Measurements from ENCODE around the gene GABBR2. TPM values are rescaled to one million over a fixed set of nuclear protein-coding genes. Genes with fewer than 3 reads are reported as not detected.

GABBR2 gene
- total and polyA plus RNA-seq, 2 of the 8 experiments (the other 6 are each of a cell fraction or from before 2014, with no cell fraction given) = 0.50 to 1.2 TPM

DNA sequence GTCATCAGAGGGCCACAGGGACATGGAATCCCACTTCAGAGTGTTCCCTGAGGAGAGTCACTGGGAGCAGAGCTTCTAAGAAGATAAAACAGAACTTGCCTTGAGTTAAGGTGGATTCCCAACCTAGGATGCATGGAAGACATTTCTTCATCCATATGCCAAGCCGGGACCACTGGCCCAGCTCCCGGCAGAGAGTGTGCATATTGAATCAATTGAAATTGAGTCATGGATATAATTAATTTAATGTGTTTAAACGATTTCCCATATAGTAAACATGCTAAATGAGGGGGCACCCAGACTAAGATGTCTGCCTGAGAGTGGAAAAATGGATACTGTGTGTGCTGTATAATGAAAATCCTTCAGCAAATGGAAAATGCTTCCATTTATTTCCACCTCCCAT lies 258.9 kb downstream of the GABBR2 start:
- H3K23me2 ChIP-seq (ENCODE audit: low read depth, low read length) = no peaks in the 10 kb centered on the region
- no peak overlapping the region for H3K14ac ChIP-seq (ENCODE audit: insufficient read length)
- no peak overlapping the region for H2AFZ ChIP-seq (ENCODE audit: low read length)
- H2BK20ac ChIP-seq (ENCODE audit: low read length) = no peak overlapping the region
- H3K4me3 ChIP-seq (ENCODE audit: extremely low read depth in 1 of 4, insufficient read depth in 2 of 4, low read depth in 3 of 4, low read length in 4 of 4) = no peak overlapping the region
- peaks cover 0 to 3% of the 10 kb centered on the region in 2 experiments; a peak in 1 of 4 replicates for H3K9me3 ChIP-seq (ENCODE audit: insufficient read depth in 2 of 2, low read depth in 1 of 2, low read length in 1 of 2)
- no peak overlapping the region for H3K27ac ChIP-seq (ENCODE audit: low read depth, low read length)
- DNase-seq (ENCODE audit: low read depth in 1 of 2, low spot score in 2 of 2) (no peak), FAIRE-seq (no peak)
- no peak overlapping the region for H4K91ac ChIP-seq (replicated peaks; ENCODE audit: insufficient read length, low read length)
- no peak overlapping the region for H3K4me2 ChIP-seq (ENCODE audit: insufficient read depth in 1 of 2, low read depth in 2 of 2, low read length in 2 of 2)
- H3K4ac ChIP-seq (replicated peaks; ENCODE audit: insufficient read length, low read depth, low read length) = no peak overlapping the region
- H2BK5ac ChIP-seq (ENCODE audit: low read depth, low read length) = no peak overlapping the region
- peaks cover 0 to 3% (median 2%) of the 10 kb centered on the region in 4 experiments; a peak in 3 of 7 replicates for H3K4me1 ChIP-seq (replicated peaks in 1 of 4; ENCODE audit: control insufficient read depth in 3 of 4, insufficient read depth in 4 of 4, low read length in 3 of 4)
- H2AK5ac ChIP-seq (ENCODE audit: low read depth, low read length) = no peak overlapping the region
- no peaks in the 10 kb centered on the region for H3K79me1 ChIP-seq (ENCODE audit: low read depth, low read length)
- H3K9ac ChIP-seq (replicated peaks in 1 of 4; ENCODE audit: extremely low read depth in 1 of 4, low read depth in 3 of 4, low read length in 3 of 4) = no peak overlapping the region
- no peak overlapping the region for H2BK120ac ChIP-seq (replicated peaks; ENCODE audit: low read depth, low read length)
- no peak overlapping the region for H4K5ac ChIP-seq (ENCODE audit: insufficient read length, low read depth, low read length)
- no peak overlapping the region for H2BK12ac ChIP-seq (ENCODE audit: low read depth, low read length)
- no peak overlapping the region for H3K23ac ChIP-seq (ENCODE audit: insufficient read length)
- no peaks in the 10 kb centered on the region for H3K36me3 ChIP-seq (ENCODE audit: control insufficient read depth in 2 of 4, insufficient read depth in 4 of 4, low read length in 3 of 4)
- no peak overlapping the region for H2BK15ac ChIP-seq (ENCODE audit: low read length)
- H3K18ac ChIP-seq (ENCODE audit: extremely low read depth, low read length) = no peak overlapping the region
- H3K79me2 ChIP-seq (ENCODE audit: control insufficient read depth in 1 of 2, insufficient read depth in 2 of 2, low read length in 2 of 2) = no peaks in the 10 kb centered on the region
- CTCF ChIA-PET (ENCODE audit: partially characterized antibody) = interaction anchor here (1.1 to 1.5 kb wide), 2 partner anchors 34 to 55 kb away, joined by 3 read pairs; no protein-coding TSS in a partner anchor
- POLR2A ChIA-PET (ENCODE audit: partially characterized antibody) = no interaction called here
- H3K56ac ChIP-seq (replicated peaks; ENCODE audit: insufficient read length, low read depth, low read length) = no peak overlapping the region
- H4K8ac ChIP-seq (ENCODE audit: extremely low read depth, insufficient read depth, low read length) = no peak overlapping the region
- no peaks in the 10 kb centered on the region for H3K27me3 ChIP-seq (replicated peaks in 1 of 4; ENCODE audit: control insufficient read depth in 3 of 4, extremely low read depth in 1 of 4, insufficient read depth in 3 of 4, low read length in 3 of 4)
- H4K20me1 ChIP-seq (replicated peaks in 1 of 2; ENCODE audit: control insufficient read depth in 1 of 2, insufficient read depth in 2 of 2, low read length in 2 of 2) = no peaks in the 10 kb centered on the region
- 86% methylated on average over 3 of the region's 3 CpGs; no CpG with 5 or more reads in 1 of the 2 experiments for WGBS, 2 experiments (ENCODE audit: extremely low coverage in 1 of 2, insufficient coverage in 1 of 2, insufficient read length in 1 of 2, insufficient replicate concordance in 2 of 2, low coverage in 1 of 2, low lambda C conversion rate in 2 of 2, missing lambda C conversion rate in 1 of 2)
- no peak for TF ChIP-seq HDAC6 (IDR thresholded peaks at IDR 0.05; ENCODE audit: low read depth, low read length)
- no peak for TF ChIP-seq RNF2 (IDR thresholded peaks at IDR 0.05; ENCODE audit: borderline replicate concordance, low read depth, low read length, missing control alignments, poor library complexity, severe bottlenecking)
- no peak for TF ChIP-seq MAX (IDR thresholded peaks at IDR 0.05)
- TF ChIP-seq TAF1 (IDR thresholded peaks at IDR 0.05; ENCODE audit: low read depth, low read length) = no peak
- no peak for TF ChIP-seq MAFK (IDR thresholded peaks at IDR 0.05; ENCODE audit: low read depth, low read length)
- TF ChIP-seq SUZ12 (IDR thresholded peaks at IDR 0.05; ENCODE audit: low read length) = no peak
- no peak for TF ChIP-seq RAD21 (IDR thresholded peaks at IDR 0.05 in 1 of 2, conservative IDR thresholded peaks at IDR 0.05 in 1 of 2; ENCODE audit: low read depth in 2 of 2, low read length in 2 of 2)
- no peak for TF ChIP-seq KDM1A (IDR thresholded peaks at IDR 0.05; ENCODE audit: borderline replicate concordance, low read length)
- TF ChIP-seq JUND (IDR thresholded peaks at IDR 0.05; ENCODE audit: low read length) = no peak
- no peak for TF ChIP-seq ATF3 (IDR thresholded peaks at IDR 0.05; ENCODE audit: insufficient read depth, low read depth, low read length)
- no peak for TF ChIP-seq POU5F1 (IDR thresholded peaks at IDR 0.05; ENCODE audit: low read depth, low read length)
- TF ChIP-seq BCL11A (IDR thresholded peaks at IDR 0.05; ENCODE audit: low read depth in 2 of 2, low read length in 2 of 2) = no peak
- TF ChIP-seq CHD1 (IDR thresholded peaks at IDR 0.05; ENCODE audit: low read depth, low read length) = no peak

Measured in H1 (cell line).